Gastrocnemius medialis (tissue), 4 donors: ENCODE results near the gene OMA1. TPM values are rescaled to one million over a fixed set of nuclear protein-coding genes. Genes with fewer than 3 reads are reported as not detected.

Experiments used
- ATAC-seq, 2 donors: fragments of 150-250 bp; one replicate each; pipeline ENCODE4 v1.9.1; 2016
- DNase-seq, 2 donors: peaks; one replicate each; pipeline ENCODE4 v3.0.0-alpha.2; 2019
- H3K27ac ChIP-seq, 4 donors: fragments of 200-600 bp; sonication (generic); 1 replicate in 1 of 4; 2 replicates in 3 of 4; pipeline ENCODE4 v1.5.1; 2016 to 2018; ENCODE audit warnings: mild to moderate bottlenecking in 2 of 4, moderate library complexity in 1 of 4
- H3K27me3 ChIP-seq, 3 donors: fragments of 200-600 bp; sonication (generic) in 2 of 3; 1 replicate in 1 of 3; 2 replicates in 2 of 3; pipeline versions ENCODE4 v1.5.1 to v1.6.0; 2016 to 2019; ENCODE audit warnings: mild to moderate bottlenecking in 1 of 3, moderate library complexity in 1 of 3
- H3K36me3 ChIP-seq, 2 donors: fragments of 200-600 bp; sonication (generic) in 1 of 2; one replicate each; pipeline ENCODE4 v1.5.1; 2017 to 2018
- H3K4me1 ChIP-seq, 2 donors: fragments of 200-600 bp; sonication (generic) in 1 of 2; one replicate each; pipeline ENCODE4 v1.5.1; 2016 to 2017; ENCODE audit warnings: mild to moderate bottlenecking in 2 of 2
- H3K4me3 ChIP-seq, 4 donors: fragments of 200-600 bp; sonication (generic) in 3 of 4; 1 replicate in 1 of 4; 2 replicates in 3 of 4; pipeline ENCODE4 v1.5.1; 2016 to 2019; ENCODE audit warnings: mild to moderate bottlenecking in 2 of 4
- H3K9me3 ChIP-seq, 3 donors: fragments of 200-600 bp; sonication (generic) in 2 of 3; 1 replicate in 1 of 3; 2 replicates in 2 of 3; pipeline ENCODE4 v1.5.1; 2016 to 2019
- CTCF ChIP-seq, 5 experiments: fragments of 450-650 bp in 3 of 5; fragments of 200-600 bp in 2 of 5; sonication (generic) in 2 of 5; IDR thresholded peaks in 4 of 5; conservative IDR thresholded peaks in 1 of 5; 1 replicate in 4 of 5; 2 replicates in 1 of 5; pipeline ENCODE4 v1.5.1; 2016 to 2019; ENCODE audit warnings: antibody characterized with exemption in 5 of 5, mild to moderate bottlenecking in 3 of 5, moderate library complexity in 3 of 5
- POLR2A ChIP-seq, 2 donors: fragments of 450-650 bp; IDR thresholded peaks; one replicate each; pipeline ENCODE4 v1.6.1; 2017; ENCODE audit warnings: antibody characterized with exemption in 2 of 2, mild to moderate bottlenecking in 2 of 2, moderate library complexity in 2 of 2
- in situ Hi-C, 4 donors: fragments of 200-750 bp; cut with MboI; loops; one replicate each; pipeline versions ENCODE4 v1.15.0 to v1.8.0; 2017; ENCODE audit warnings: low sequenced_read_pairs in 4 of 4
- intact Hi-C: fragments of 100-400 bp; cut with DNase I; formaldehyde crosslinking; loops from one replicate; pipeline ENCODE4 v1.15.1; 2023; ENCODE audit warnings: low total_unique reads
- total RNA-seq, 4 donors: library from RNA; depleted of rRNA; stranded (reverse); fragments of >200 nt; gene quantifications; one replicate each; pipeline versions ENCODE4 v1.1.0 to v1.2.3, GENCODE V29; 2016

Gene OMA1
- total RNA-seq, 4 donors from 2014 or later, result 11.7 to 23.7 (median 19.3) TPM

DNA sequence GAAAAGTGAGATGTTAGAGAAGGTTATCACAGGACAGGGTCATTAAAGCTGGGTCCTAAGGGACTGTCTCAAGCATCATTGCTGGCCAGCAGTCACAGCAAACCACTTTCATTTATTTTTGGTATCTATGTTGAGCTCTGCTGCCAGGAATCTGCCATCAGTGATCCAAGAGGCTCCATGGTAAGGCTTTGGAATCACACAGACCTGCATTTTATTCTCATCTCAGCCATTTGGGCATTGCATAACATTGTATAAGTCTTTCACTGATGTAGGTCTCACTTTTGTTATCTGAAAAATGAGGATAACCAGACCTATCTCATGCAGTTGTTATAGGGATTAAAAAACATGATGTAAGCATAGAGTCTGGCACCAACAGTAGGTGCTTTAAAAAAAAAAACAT is 77.5 kb downstream of the OMA1 start:
- peaks cover 0 to 7% of the 10 kb centered on the region in 2 donors for H3K4me1 ChIP-seq
- no peaks in the 10 kb centered on the region for H3K27me3 ChIP-seq
- no peak overlapping the region for H3K27ac ChIP-seq
- in situ Hi-C loops (no loop called here), intact Hi-C loops (no loop called here)
- TF ChIP-seq CTCF (IDR thresholded peaks at IDR 0.05 in 4 of 5, conservative IDR thresholded peaks at IDR 0.05 in 1 of 5) (no peak), POLR2A (IDR thresholded peaks at IDR 0.05) (no peak)
- H3K36me3 ChIP-seq, result no peaks in the 10 kb centered on the region
- no peak for DNase-seq
- ATAC-seq, result no peak
- no peaks in the 10 kb centered on the region for H3K9me3 ChIP-seq
- H3K4me3 ChIP-seq, result no peak overlapping the region

- H3K27ac ChIP-seq, result no peak overlapping the region
- H3K36me3 ChIP-seq, result no peaks in the 10 kb centered on the region
- DNase-seq, result no peak
- no peak for TF ChIP-seq CTCF (IDR thresholded peaks at IDR 0.05 in 4 of 5, conservative IDR thresholded peaks at IDR 0.05 in 1 of 5)
- no peak for TF ChIP-seq POLR2A (IDR thresholded peaks at IDR 0.05)
- H3K9me3 ChIP-seq, result no peaks in the 10 kb centered on the region
- peaks cover 0 to 7% of the 10 kb centered on the region in 2 donors for H3K4me1 ChIP-seq
- intact Hi-C loops (no loop called here), in situ Hi-C loops (no loop called here)
- ATAC-seq, result no peak
- H3K4me3 ChIP-seq, result no peak overlapping the region
- no peaks in the 10 kb centered on the region for H3K27me3 ChIP-seq
These were observed 77.9 kb downstream of the OMA1 start for GRCh38 chr1:58468612-58469011.

DNA sequence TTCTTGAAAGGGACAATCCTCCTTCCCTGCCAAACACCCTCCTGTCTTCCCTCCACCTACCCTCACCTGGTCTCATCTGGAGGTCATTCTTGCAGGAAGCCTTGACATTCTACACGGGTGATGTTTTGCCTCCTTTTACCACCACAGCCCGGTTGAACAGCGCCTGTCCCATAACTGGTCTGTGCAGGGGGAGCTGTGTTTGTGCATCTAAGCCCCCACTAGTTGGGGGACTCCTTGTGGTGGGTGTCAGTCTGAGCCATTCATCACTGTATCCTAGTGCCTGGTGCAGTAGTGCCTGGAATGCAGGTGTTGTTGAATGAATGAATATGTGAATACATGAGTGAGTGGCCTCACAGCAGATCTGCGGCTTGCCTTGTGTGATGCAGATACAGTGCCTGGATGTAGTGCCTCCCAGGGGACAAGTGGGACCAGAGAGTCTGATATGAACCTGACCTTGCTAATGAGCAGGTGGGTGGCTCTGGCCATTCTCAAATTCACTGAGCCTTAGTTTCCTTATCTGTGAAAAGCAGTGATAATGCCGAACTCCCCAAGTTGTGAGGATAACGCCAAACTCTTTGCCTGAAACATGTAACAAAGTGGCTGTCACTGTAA is 79.8 kb downstream of the OMA1 start:
- H3K4me3 ChIP-seq, result no peak overlapping the region
- TF ChIP-seq CTCF (IDR thresholded peaks at IDR 0.05 in 4 of 5, conservative IDR thresholded peaks at IDR 0.05 in 1 of 5), result no peak
- no peak for TF ChIP-seq POLR2A (IDR thresholded peaks at IDR 0.05)
- H3K36me3 ChIP-seq, result no peaks in the 10 kb centered on the region
- intact Hi-C loops (no loop called here), in situ Hi-C loops (no loop called here)
- no peaks in the 10 kb centered on the region for H3K27me3 ChIP-seq
- DNase-seq, result no peak
- peaks cover 0 to 7% of the 10 kb centered on the region in 2 donors for H3K4me1 ChIP-seq
- no peaks in the 10 kb centered on the region for H3K9me3 ChIP-seq
- no peak overlapping the region for H3K27ac ChIP-seq
- ATAC-seq, result no peak

DNA sequence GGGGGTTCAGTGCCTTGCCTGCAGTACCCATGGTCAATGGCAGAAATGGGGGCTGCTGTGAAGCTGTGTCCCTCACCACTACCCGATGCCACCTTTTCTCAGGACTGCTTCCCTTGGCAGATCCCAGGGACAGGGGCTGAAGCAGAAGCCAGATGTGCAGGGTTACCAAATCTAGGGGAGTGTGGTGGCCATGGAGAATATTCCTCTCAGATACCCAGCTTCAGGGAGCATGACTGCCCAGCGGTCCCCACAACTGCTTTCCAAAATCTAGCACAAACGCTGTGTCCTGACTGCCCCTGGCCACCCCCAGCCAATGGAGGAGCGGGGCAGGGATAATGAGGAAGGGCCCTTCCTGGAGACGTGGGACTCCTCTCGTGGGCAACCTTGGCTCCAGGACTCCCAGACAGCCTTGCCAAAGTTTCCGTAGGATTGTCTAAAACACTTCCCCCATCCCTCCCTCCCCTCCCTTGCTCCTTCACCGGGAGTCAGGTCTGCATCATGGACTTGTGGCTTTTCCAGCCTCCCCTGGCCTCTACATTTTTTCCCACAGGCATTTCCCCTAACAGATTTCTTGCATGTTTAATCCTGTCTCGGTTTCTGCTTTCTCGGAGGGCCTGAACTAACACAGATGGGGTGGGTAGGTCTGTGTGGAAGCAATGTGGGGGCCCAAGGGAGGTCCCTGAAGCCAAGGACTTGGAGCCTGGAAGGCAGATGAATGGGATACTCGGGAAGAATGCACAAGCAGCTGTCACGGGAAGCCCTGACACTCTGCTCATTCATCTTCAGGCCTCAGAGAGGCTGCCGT is 80.5 kb downstream of the OMA1 start:
- no peak for ATAC-seq

More for the DNA sequence above, 80.5 kb downstream of the OMA1 start:
- TF ChIP-seq POLR2A (IDR thresholded peaks at IDR 0.05) (no peak), CTCF (IDR thresholded peaks at IDR 0.05 in 4 of 5, conservative IDR thresholded peaks at IDR 0.05 in 1 of 5) (no peak)
- in situ Hi-C loops (no loop called here), intact Hi-C loops (no loop called here)
- no peak for DNase-seq
- no peaks in the 10 kb centered on the region for H3K36me3 ChIP-seq
- H3K4me1 ChIP-seq, result peaks cover 0 to 7% of the 10 kb centered on the region in 2 donors
- no peaks in the 10 kb centered on the region for H3K27me3 ChIP-seq
- H3K4me3 ChIP-seq, result no peak overlapping the region
- no peaks in the 10 kb centered on the region for H3K9me3 ChIP-seq
- H3K27ac ChIP-seq, result no peak overlapping the region
